C4-2B (cell line): Measurements from ENCODE around the gene SIK3.

Source experiments
- CTCF ChIP-seq: fragments of 450-650 bp; conservative IDR thresholded peaks from 2 replicates; pipeline ENCODE4 v1.5.1; 2017; ENCODE audit warnings: mild to moderate bottlenecking
- ZFX ChIP-seq: fragments of 450-650 bp; IDR thresholded peaks from 2 replicates; pipeline ENCODE4 v1.6.1; 2017

DNA sequence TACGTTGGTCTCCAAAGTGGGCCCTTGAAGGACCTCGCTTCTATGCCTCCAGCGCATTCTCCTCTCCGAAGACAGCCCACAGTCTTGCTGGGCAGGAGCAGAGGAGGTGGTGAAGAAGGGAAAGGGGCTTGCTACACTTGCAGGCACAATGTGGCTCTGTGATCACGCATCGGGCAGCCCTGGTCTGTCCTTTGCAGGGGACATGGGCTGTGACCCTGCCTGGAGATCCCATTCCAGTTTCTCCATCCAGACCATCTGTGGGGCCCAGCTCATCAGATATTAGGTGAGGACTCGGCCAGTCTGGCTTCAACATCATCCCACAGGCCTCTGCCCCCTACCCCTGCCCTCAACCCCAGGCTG, 261.6 kb downstream of the SIK3 start:
- no peak for TF ChIP-seq CTCF
- TF ChIP-seq ZFX: no peak
